Hepatocyte (in vitro differentiated cells): Measurements from ENCODE around the gene GPI.

Experiments
- EZH2 ChIP-seq: fragments of 200-600 bp; sonication (generic); IDR thresholded peaks from 2 replicates; pipeline ENCODE4 v1.6.1; 2016; ENCODE audit warnings: antibody characterized with exemption, mild to moderate bottlenecking, borderline replicate concordance
- EZH2phosphoT487 ChIP-seq: fragments of 200-600 bp; sonication (generic); IDR thresholded peaks from one replicate; pipeline ENCODE4 v1.6.1; 2018; ENCODE audit warnings: antibody characterized with exemption, mild to moderate bottlenecking, low read depth, moderate library complexity; ENCODE audit not compliant: unreplicated experiment, severe bottlenecking
- TF ChIP-seq, protein P1 (sequence below): fragments of 200-600 bp; sonication (generic); IDR thresholded peaks from 2 replicates; pipeline ENCODE4 v1.5.1; 2016; ENCODE audit warnings: antibody characterized with exemption, mild to moderate bottlenecking; ENCODE audit not compliant: poor library complexity

DNA sequence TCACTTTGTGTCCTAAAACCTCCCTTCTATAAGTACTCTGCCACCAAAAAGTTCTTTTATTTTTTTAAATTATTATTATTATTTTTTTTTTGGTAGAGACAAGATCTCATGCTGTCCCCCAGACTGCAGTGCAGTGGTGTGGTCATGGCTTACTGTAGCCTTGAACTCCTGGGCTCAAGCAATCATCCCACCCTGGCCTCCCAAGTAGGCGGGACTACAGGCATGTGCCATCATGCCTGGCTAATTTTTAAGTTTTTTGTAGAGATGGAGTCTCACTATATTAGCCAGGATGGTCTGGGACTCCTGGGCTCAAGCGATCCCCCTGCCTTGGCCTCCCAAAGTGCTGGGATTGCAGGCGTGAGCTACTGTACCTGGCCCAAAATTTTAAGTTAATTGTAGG lies 29.1 kb upstream of the GPI start:
- TF ChIP-seq, protein P1, sequence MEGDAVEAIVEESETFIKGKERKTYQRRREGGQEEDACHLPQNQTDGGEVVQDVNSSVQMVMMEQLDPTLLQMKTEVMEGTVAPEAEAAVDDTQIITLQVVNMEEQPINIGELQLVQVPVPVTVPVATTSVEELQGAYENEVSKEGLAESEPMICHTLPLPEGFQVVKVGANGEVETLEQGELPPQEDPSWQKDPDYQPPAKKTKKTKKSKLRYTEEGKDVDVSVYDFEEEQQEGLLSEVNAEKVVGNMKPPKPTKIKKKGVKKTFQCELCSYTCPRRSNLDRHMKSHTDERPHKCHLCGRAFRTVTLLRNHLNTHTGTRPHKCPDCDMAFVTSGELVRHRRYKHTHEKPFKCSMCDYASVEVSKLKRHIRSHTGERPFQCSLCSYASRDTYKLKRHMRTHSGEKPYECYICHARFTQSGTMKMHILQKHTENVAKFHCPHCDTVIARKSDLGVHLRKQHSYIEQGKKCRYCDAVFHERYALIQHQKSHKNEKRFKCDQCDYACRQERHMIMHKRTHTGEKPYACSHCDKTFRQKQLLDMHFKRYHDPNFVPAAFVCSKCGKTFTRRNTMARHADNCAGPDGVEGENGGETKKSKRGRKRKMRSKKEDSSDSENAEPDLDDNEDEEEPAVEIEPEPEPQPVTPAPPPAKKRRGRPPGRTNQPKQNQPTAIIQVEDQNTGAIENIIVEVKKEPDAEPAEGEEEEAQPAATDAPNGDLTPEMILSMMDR = no peak
- no peak for TF ChIP-seq EZH2
- no peak for TF ChIP-seq EZH2phosphoT487
